Ishikawa (cell line): Measurements from ENCODE around the gene SF3A1.

Experiments used
- CEBPB ChIP-seq: IDR thresholded peaks from 2 replicates; pipeline ENCODE4 v1.6.1; 2012
- CREB1 ChIP-seq: IDR thresholded peaks from 2 replicates; pipeline ENCODE4 v1.6.1; 2012; ENCODE audit warnings: low read depth
- EGR1 ChIP-seq: IDR thresholded peaks from 2 replicates; pipeline ENCODE4 v1.6.1; 2012
- EP300 ChIP-seq: IDR thresholded peaks from 2 replicates; pipeline ENCODE4 v1.6.1; 2012; ENCODE audit warnings: borderline replicate concordance
- FOXM1 ChIP-seq: IDR thresholded peaks from 2 replicates; pipeline ENCODE4 v1.6.1; 2012; ENCODE audit warnings: low read depth, borderline replicate concordance
- MAX ChIP-seq: IDR thresholded peaks from 2 replicates; pipeline ENCODE4 v1.6.1; 2012
- NFIC ChIP-seq: IDR thresholded peaks from 2 replicates; pipeline ENCODE4 v1.6.1; 2012
- RAD21 ChIP-seq: IDR thresholded peaks from 2 replicates; pipeline ENCODE4 v1.6.1; 2012; ENCODE audit warnings: low read depth
- REST ChIP-seq: IDR thresholded peaks from 2 replicates; pipeline ENCODE4 v1.6.1; 2012; ENCODE audit warnings: low read depth, mild to moderate bottlenecking
- TAF1 ChIP-seq: IDR thresholded peaks from 2 replicates; pipeline ENCODE4 v1.6.1; 2012; ENCODE audit warnings: low read depth, mild to moderate bottlenecking
- TCF12 ChIP-seq: IDR thresholded peaks from 2 replicates; pipeline ENCODE4 v1.6.1; 2012; ENCODE audit warnings: low read depth
- TEAD4 ChIP-seq: IDR thresholded peaks from 2 replicates; pipeline ENCODE4 v1.6.1; 2012
- USF1 ChIP-seq: IDR thresholded peaks from 2 replicates; pipeline ENCODE4 v1.6.1; 2012
- YY1 ChIP-seq: IDR thresholded peaks from 2 replicates; pipeline ENCODE4 v1.6.1; 2012; ENCODE audit warnings: low read depth
- ZBTB7A ChIP-seq: IDR thresholded peaks from 2 replicates; pipeline ENCODE4 v1.6.1; 2012; ENCODE audit warnings: low read depth

Gene SF3A1

GRCh38 chr22:30295576-30295975 lies 61.1 kb downstream of the SF3A1 start:
- no peak for TF ChIP-seq REST
- TF ChIP-seq USF1: no peak
- TF ChIP-seq YY1: no peak
- no peak for TF ChIP-seq CEBPB
- no peak for TF ChIP-seq TAF1
- TF ChIP-seq TCF12: no peak
- TF ChIP-seq EP300: no peak
- no peak for TF ChIP-seq RAD21
- TF ChIP-seq EGR1: no peak
- TF ChIP-seq ZBTB7A: no peak
- TF ChIP-seq TEAD4: no peak
- no peak for TF ChIP-seq CREB1
- no peak for TF ChIP-seq FOXM1
- TF ChIP-seq NFIC: no peak
- no peak for TF ChIP-seq MAX

- TF ChIP-seq EGR1 (no peak), EP300 (no peak)
Measured at GRCh38 chr22:30294830-30295229, 61.9 kb downstream of the SF3A1 start.

- TF ChIP-seq MAX (no peak), REST (no peak), EP300 (no peak), ZBTB7A (no peak), CEBPB (no peak), NFIC (no peak), TEAD4 (no peak), TAF1 (no peak), TCF12 (no peak), EGR1 (no peak), RAD21 (no peak), FOXM1 (no peak), CREB1 (no peak), YY1 (no peak), USF1 (no peak)
Measured at GRCh38 chr22:30294066-30294465, 62.6 kb downstream of the SF3A1 start.

GRCh38 chr22:30293026-30293425 lies 63.7 kb downstream of the SF3A1 start:
- TF ChIP-seq NFIC (no peak), FOXM1 (no peak), CREB1 (no peak), MAX (no peak), TCF12 (no peak), ZBTB7A (no peak), REST (no peak), RAD21 (no peak), USF1 (no peak), EGR1 (no peak), TAF1 (no peak), YY1 (no peak), EP300 (no peak), CEBPB (no peak)
